NCI-H128 (cell line): Measurements from ENCODE around the gene CEP104.

Source experiments
- DNase-seq: peaks from one replicate; lab custom pipeline; 2025; ENCODE audit not compliant: unreplicated experiment; lab: John Stamatoyannopoulos, UW

Gene CEP104

DNA sequence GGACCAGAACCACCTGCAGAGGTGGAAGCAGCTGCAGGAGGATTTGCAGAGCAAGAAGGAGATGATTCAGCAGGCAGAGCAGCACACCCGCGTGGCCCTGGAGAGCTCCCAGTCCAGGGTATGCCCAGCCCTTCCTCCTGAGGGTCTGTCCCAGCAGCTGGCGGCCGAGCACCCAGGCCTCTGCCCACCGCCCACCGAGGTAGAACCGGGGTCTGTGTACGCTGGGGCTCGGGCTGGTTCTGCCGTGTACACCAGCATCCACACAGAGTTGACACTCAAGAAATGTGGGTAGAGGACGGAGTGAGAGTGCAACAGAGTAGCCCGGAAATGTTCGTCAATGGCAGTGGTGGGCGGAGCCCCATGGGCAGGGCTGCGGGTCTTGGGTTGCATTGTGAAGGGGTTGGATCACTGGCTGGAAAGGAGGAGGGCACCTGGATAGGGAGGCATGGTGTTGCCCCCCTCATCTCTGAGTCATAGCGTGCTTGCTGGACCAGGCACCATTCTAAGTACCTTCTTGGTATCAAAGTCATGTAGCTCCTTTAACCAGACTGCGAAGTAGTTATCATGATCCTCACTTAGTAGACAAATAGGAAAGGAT lies 89.6 kb downstream of the CEP104 start:
- DNase-seq, result no peak

- DNase-seq, result no peak
Measured at GRCh38 chr1:3763351-3764125, 93.5 kb downstream of the CEP104 start.

DNA sequence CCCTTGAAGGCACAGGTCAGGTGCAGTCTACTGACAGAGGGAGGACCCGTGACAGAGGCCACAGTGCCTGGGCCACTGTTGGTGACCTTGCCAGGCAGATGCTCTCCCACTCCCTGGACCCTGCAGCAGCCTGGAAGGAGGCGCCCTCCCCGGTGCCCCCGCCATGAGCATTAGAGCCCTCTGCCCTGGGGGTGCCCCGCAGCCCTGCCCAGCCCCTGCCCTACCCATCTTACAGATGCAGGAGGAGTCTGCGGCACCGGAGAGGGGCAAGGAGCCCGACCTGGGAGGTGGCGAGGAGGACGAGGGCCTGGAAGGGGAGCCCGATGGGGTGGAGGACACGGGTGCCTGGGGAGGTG lies 94.2 kb downstream of the CEP104 start:
- DNase-seq, result no peak

DNA sequence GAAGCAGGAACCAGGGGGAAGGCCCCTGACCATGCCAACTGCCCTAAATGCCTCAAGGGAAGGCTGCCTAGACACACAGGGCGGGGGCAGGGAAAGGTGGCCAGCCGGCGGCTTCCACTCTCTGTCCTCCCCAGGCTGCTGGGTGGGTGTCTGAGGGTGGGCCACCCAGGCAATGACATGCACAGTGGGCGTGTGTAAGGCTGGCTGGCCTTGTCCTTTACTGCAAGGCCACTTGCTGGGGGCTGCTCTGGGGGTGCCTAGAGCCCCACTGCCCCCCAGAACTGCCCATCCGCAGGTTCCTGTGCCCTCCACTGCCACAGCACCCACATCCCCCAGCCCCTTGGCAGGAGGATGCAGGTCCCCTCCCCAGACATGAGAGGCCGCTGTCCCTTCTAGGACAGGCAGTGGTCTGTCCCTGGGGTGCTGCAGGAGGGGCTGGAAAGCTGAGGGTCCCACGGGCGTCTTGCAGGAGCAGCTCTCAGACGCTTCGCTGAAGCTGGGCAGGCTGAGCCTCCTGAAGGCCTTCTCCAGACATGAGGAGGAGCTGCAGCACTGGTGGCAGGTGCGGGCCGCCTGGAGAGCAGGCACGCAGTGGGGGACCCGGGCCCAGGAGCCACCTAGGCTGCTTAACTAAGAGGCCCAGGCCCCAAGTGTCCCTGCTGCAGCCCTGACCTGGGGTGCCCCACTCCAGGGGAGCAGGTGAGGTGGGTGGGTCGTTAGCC lies 94.7 kb downstream of the CEP104 start:
- DNase-seq, result no peak
